Measurements from ENCODE around the gene SLC30A5. TPM values are rescaled to one million over a fixed set of nuclear protein-coding genes. Genes with fewer than 3 reads are reported as not detected.
"Not testable (repeated sequence)": the region's sequence is repeated elsewhere in the genome, so short reads cannot be mapped to it uniquely, and the experiment has no call there.

The SLC30A5 gene
- total RNA-seq, 1 donor from 2014 or later: 31.2 TPM

DNA sequence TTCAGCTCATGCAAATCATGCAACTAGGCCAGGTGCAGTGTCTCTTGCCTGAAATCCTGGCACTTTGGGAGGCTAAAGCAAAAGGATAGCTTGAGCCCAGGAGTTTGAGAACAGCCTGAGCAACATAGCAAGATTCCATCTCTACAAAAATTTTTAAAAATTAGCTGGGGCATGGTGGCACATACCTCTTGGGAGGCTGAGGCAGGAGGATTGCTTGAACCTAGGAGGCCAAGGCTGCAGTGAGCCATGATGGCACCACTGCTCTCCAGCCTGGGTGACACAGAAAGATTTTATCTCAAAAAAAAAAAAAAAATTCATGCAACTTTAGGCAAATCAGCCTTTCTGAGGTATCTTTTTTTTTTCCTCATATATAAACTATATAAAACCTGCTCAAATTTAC lies 37.5 kb downstream of the SLC30A5 start:
- TF ChIP-seq, protein P1, sequence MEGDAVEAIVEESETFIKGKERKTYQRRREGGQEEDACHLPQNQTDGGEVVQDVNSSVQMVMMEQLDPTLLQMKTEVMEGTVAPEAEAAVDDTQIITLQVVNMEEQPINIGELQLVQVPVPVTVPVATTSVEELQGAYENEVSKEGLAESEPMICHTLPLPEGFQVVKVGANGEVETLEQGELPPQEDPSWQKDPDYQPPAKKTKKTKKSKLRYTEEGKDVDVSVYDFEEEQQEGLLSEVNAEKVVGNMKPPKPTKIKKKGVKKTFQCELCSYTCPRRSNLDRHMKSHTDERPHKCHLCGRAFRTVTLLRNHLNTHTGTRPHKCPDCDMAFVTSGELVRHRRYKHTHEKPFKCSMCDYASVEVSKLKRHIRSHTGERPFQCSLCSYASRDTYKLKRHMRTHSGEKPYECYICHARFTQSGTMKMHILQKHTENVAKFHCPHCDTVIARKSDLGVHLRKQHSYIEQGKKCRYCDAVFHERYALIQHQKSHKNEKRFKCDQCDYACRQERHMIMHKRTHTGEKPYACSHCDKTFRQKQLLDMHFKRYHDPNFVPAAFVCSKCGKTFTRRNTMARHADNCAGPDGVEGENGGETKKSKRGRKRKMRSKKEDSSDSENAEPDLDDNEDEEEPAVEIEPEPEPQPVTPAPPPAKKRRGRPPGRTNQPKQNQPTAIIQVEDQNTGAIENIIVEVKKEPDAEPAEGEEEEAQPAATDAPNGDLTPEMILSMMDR (conservative IDR thresholded peaks at IDR 0.05; ENCODE audit: low read depth, low read length): no peak
- no peak for DNase-seq (ENCODE audit: low read depth)
- no peak overlapping the region for H3K4me3 ChIP-seq (ENCODE audit: low read depth, low read length)

DNA sequence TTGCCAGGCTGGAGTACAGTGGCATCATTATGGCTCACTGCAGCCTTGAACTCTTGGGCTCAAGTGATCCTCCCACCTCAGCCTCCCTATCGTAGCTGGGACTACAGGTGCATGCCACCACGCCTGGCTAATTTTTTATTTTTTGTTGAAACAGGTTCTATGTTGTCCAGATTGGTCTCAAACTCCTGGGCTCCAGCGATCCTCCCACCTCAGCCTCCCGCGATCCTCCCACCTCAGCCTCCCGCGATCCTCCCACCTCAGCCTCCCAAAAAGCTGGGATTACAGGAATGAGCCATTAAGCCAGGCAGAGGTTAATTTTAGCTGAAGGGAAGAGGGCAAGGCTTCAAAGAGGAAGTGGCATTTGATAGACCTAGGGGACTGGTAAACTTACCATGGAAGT lies 40.3 kb downstream of the SLC30A5 start:
- H3K4me3 ChIP-seq (ENCODE audit: low read depth, low read length): no peak overlapping the region
- TF ChIP-seq, protein P1 (conservative IDR thresholded peaks at IDR 0.05; ENCODE audit: low read depth, low read length): no peak
- no peak for DNase-seq (ENCODE audit: low read depth)

DNA sequence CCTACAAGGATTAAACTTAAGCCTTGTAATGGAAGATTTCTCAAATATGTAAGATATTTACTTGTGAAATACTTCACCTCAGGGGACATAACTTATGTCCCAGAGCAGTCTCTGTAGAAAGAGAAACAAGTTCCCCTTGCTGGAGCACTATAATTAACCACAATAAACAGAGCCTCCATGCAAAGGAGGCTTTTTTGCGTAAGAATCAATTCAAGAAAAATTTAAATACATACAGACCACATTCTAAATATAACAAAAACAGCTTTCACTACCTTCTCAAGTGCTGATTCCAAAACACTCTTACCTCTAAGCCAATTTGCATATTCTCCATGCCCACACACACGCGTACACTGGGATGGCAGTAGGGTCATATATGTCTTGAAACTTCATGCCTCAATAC lies 42.5 kb downstream of the SLC30A5 start:
- TF ChIP-seq, protein P1 (conservative IDR thresholded peaks at IDR 0.05; ENCODE audit: low read depth, low read length): no peak
- no peak overlapping the region for H3K4me3 ChIP-seq (ENCODE audit: low read depth, low read length)
- DNase-seq (ENCODE audit: low read depth): no peak

DNA sequence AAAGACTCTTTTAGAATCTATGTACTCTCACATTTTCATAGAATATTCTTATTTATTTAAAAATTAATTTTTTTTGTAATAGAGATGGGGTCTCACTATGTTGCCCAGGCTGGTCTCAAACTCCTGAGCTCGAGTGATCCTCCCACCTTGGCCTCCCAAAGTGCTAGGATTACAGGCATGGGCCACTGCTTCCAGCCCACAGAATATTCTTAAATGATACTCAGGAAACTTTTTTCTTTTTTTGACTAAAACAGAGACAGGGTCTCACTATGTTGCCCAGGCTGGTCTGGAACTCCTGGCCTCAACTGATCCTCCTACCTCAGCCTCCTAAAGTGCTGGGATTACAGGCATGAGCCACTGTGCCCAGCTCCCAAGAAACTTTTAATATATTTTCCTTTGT lies 43.4 kb downstream of the SLC30A5 start:
- not testable (repeated sequence) for DNase-seq (ENCODE audit: low read depth)

DNA sequence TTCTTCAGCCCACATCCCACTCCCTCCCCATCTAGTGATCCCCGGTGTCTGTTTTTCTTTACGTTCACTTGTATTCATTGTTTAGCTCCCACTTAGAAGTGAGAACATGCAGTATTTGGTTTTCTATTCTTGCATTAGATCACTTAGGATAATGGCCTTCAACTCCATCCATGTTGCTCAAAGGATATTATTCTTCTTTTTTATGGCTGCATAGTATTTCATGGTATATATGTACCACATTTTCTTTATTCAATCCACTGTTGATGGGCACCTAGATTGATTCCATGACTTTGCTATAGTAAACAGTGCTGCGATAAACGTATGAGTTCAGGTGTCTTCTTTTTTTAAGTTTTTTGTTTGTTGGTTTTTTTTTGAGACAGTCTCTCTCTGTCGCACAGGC lies 44.0 kb downstream of the SLC30A5 start:
- H3K4me3 ChIP-seq (ENCODE audit: low read depth, low read length): no peak overlapping the region
- TF ChIP-seq, protein P1 (conservative IDR thresholded peaks at IDR 0.05; ENCODE audit: low read depth, low read length): no peak
- no peak for DNase-seq (ENCODE audit: low read depth)

More for the DNA sequence above, 43.4 kb downstream of the SLC30A5 start:
- H3K4me3 ChIP-seq (ENCODE audit: low read depth, low read length): not testable (repeated sequence)

DNA sequence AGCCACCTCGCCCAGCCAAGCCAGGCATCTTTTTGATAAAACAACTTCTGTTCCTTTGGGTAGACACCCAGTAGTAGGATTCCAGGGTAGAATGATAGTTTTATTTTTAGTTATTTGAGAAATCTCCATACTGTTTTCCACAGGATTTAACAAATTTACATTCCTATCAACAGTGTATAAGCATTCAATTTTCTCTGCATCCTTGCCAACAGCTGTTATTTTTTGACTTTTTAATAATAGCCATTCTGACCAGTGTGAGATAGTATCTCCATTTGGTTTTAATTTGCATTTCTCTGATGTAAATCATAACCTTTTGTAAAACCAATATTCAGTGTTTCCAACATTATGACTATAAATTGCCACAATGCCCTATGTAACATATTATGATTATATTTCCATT lies 45.0 kb downstream of the SLC30A5 start:
- H3K4me3 ChIP-seq (ENCODE audit: low read depth, low read length): no peak overlapping the region
- no peak for DNase-seq (ENCODE audit: low read depth)
- TF ChIP-seq, protein P1 (conservative IDR thresholded peaks at IDR 0.05; ENCODE audit: low read depth, low read length): no peak

DNA sequence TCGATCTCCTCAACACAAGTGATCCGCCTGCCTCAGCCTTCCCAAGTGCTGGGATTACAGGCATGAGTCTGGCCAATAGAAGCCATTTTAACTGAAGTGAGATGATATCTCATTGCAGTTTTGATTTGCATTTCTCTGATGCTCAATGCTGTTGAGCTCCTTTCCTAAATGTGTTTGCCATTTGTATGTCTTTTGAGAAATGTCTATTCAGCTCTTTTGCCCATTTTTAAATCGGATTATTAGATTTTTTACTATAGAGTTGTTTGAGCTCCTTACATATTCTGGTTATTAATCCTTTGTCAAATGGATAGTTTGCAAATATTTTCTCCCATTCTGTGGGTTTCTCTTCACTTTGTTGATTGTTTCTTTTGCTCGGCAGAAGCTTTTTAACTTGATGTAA lies 46.4 kb downstream of the SLC30A5 start:
- DNase-seq (ENCODE audit: low read depth): not testable (repeated sequence)

DNA sequence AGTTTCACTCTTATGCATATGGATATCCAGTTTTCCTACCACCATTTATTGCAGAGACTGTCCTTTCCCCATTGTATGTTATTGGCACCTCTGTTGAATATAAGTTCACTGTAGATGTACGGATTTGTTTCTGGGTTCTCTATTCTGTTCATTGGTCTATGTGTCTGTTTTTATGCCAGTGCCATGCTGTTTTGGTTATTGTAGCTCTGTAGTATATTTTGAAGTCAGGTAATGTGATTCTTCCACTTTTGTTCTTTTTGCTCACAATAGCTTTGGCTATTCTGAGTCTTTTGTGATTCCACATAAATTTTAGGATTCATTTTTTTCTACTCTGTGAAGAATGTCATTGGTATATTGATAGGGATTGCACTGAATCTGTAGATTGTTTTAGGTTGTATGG lies 47.0 kb downstream of the SLC30A5 start:
- no peak for DNase-seq (ENCODE audit: low read depth)
- no peak overlapping the region for H3K4me3 ChIP-seq (ENCODE audit: low read depth, low read length)
- TF ChIP-seq, protein P1 (conservative IDR thresholded peaks at IDR 0.05; ENCODE audit: low read depth, low read length): no peak

More for the DNA sequence above, 46.4 kb downstream of the SLC30A5 start:
- not testable (repeated sequence) for H3K4me3 ChIP-seq (ENCODE audit: low read depth, low read length)

DNA sequence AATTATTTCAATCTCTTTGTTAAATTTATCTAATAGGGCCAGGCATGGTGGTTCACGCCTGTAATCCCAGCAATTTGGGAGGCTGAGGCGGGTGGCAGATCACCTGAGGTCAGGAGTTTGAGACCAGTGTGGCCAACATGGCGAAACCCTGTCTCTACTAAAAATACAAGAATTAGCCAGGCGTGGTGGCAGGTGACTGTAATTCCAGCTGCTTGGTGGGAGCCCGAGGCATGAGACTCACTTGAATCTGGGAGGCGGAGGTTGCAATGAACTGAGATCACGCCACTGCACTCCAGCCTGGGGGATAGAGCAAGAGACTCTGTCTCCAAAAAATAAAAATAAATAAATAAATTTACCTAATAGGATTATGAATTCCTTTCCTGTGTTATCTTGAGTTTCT lies 54.8 kb downstream of the SLC30A5 start:
- DNase-seq (ENCODE audit: low read depth); H3K4me3 ChIP-seq (ENCODE audit: low read depth, low read length): not testable (repeated sequence)

Data from epithelial cell of proximal tubule (primary cell).